Stimulated activated CD8-positive, alpha-beta memory T cell treated with anti-CD3 and anti-CD28 coated beads, Interleukin-7, amount 100 ng/mL, for 4 hours (primary cell): Measurements from ENCODE around the gene RAB3A.
"Not testable (repeated sequence)": the region's sequence is repeated elsewhere in the genome, so short reads cannot be mapped to it uniquely, and the experiment has no call there.

ENCODE experiments used
- DNase-seq, 2 donors: peaks; one replicate each; pipeline ENCODE4 v3.0.0-alpha.2; 2020; ENCODE audit warnings: low read depth in 2 of 2

The RAB3A gene

GRCh38 chr19:18168673-18169381 is 35.0 kb downstream of the RAB3A start:
- DNase-seq: no peak

- peak in 1 of 2 donors; percentile 29 for DNase-seq
Observed at GRCh38 chr19:18167975-18168645, 35.7 kb downstream of the RAB3A start.

- DNase-seq: no peak
Observed at GRCh38 chr19:18167011-18167410, 36.8 kb downstream of the RAB3A start.

GRCh38 chr19:18165794-18166544 is 37.9 kb downstream of the RAB3A start:
- no peak for DNase-seq

GRCh38 chr19:18164072-18164471 is 39.8 kb downstream of the RAB3A start:
- no peak for DNase-seq

- DNase-seq: no peak
Observed at GRCh38 chr19:18161636-18162002, 42.2 kb downstream of the RAB3A start.

GRCh38 chr19:18160971-18161635 is 42.7 kb downstream of the RAB3A start:
- peak; percentile 40 to 70 for DNase-seq

- DNase-seq: no peak
Observed at GRCh38 chr19:18160493-18160970, 43.3 kb downstream of the RAB3A start.

- DNase-seq: no peak
Observed at GRCh38 chr19:18159810-18160209, 44.0 kb downstream of the RAB3A start.

- not testable (repeated sequence) for DNase-seq
Observed at GRCh38 chr19:18159059-18159616, 44.7 kb downstream of the RAB3A start.

GRCh38 chr19:18158467-18158866 is 45.4 kb downstream of the RAB3A start:
- DNase-seq: no peak

- no peak for DNase-seq
Observed at GRCh38 chr19:18157465-18158063, 46.3 kb downstream of the RAB3A start.

- DNase-seq: no peak
Observed at GRCh38 chr19:18156841-18157464, 46.9 kb downstream of the RAB3A start.

- DNase-seq: no peak
Observed at GRCh38 chr19:18156268-18156667, 47.6 kb downstream of the RAB3A start.

- DNase-seq: no peak
Observed at GRCh38 chr19:18155095-18156087, 48.5 kb downstream of the RAB3A start.

GRCh38 chr19:18153556-18154134 is 50.2 kb downstream of the RAB3A start:
- no peak for DNase-seq

- peak; percentile 98 to 99 for DNase-seq
Observed at GRCh38 chr19:18152817-18153555, 50.9 kb downstream of the RAB3A start, which contains the start of gene PIK3R2. Gene PIK3R2, plus strand, starts transcription at chr19:18153163. Its CDS starts 2,717 bp downstream, at chr19:18155880.

GRCh38 chr19:18152442-18152816 is 51.4 kb downstream of the RAB3A start:
- peak; percentile 89 to 92 for DNase-seq
